GM18526 (cell line): ENCODE data around the gene TP73.

Experiments used
- POLR2A ChIP-seq: IDR thresholded peaks from 3 replicates; pipeline ENCODE4 v1.6.1; 2011; ENCODE audit not compliant: insufficient read length; ENCODE audit errors: extremely low read depth

Gene TP73

GRCh38 chr1:3708791-3709190, 56.5 kb downstream of the TP73 start:
- no peak for TF ChIP-seq POLR2A

GRCh38 chr1:3710251-3710650, 57.9 kb downstream of the TP73 start:
- no peak for TF ChIP-seq POLR2A

- TF ChIP-seq POLR2A, result no peak
Observed at GRCh38 chr1:3711381-3711779, 59.1 kb downstream of the TP73 start.

- TF ChIP-seq POLR2A, result no peak
Observed at GRCh38 chr1:3711780-3712451, 59.6 kb downstream of the TP73 start.

GRCh38 chr1:3712573-3713535, 60.5 kb downstream of the TP73 start:
- TF ChIP-seq POLR2A, result no peak

GRCh38 chr1:3713840-3714239, 61.5 kb downstream of the TP73 start:
- TF ChIP-seq POLR2A, result no peak

GRCh38 chr1:3714284-3714741, 62.0 kb downstream of the TP73 start:
- TF ChIP-seq POLR2A, result no peak

GRCh38 chr1:3714814-3715213, 62.5 kb downstream of the TP73 start:
- TF ChIP-seq POLR2A, result no peak

- no peak for TF ChIP-seq POLR2A
Observed at GRCh38 chr1:3716351-3716750, 64.0 kb downstream of the TP73 start.

- no peak for TF ChIP-seq POLR2A
Observed at GRCh38 chr1:3717041-3717714, 64.9 kb downstream of the TP73 start.

GRCh38 chr1:3717715-3718601, 65.6 kb downstream of the TP73 start:
- no peak for TF ChIP-seq POLR2A

- TF ChIP-seq POLR2A, result no peak
Observed at GRCh38 chr1:3718764-3719163, 66.4 kb downstream of the TP73 start.

GRCh38 chr1:3721955-3722465, 69.7 kb downstream of the TP73 start:
- no peak for TF ChIP-seq POLR2A

- TF ChIP-seq POLR2A, result no peak
Observed at GRCh38 chr1:3722846-3723245, 70.5 kb downstream of the TP73 start.
